Rectal smooth muscle tissue (tissue), 1 donor: ENCODE measurements around the gene MACC1.
"Not testable (repeated sequence)": the region's sequence is repeated elsewhere in the genome, so short reads cannot be mapped to it uniquely, and the experiment has no call there.

Experiments
- H3K27ac ChIP-seq: one replicate; pipeline ENCODE4 v1.7.0; 2013; ENCODE audit warnings: low read depth, low read length, inconsistent platforms
- H3K27me3 ChIP-seq: one replicate; pipeline ENCODE4 v1.7.0; 2013; ENCODE audit warnings: low read length; ENCODE audit not compliant: control insufficient read depth, insufficient read depth
- H3K36me3 ChIP-seq: one replicate; pipeline ENCODE4 v1.7.0; 2013; ENCODE audit warnings: low read length; ENCODE audit not compliant: control insufficient read depth, insufficient read depth
- H3K4me1 ChIP-seq: one replicate; pipeline ENCODE4 v1.7.0; 2013; ENCODE audit warnings: low read length; ENCODE audit not compliant: control insufficient read depth, insufficient read depth
- H3K4me3 ChIP-seq: one replicate; pipeline ENCODE4 v1.7.0; 2013; ENCODE audit warnings: low read length
- H3K9ac ChIP-seq: one replicate; pipeline ENCODE4 v1.7.0; 2013; ENCODE audit warnings: low read length

MACC1 gene

GRCh38 chr7:20214921-20215669 lies 2.1 kb downstream of the MACC1 start:
- H3K27me3 ChIP-seq, result no peaks in the 10 kb centered on the region
- H3K9ac ChIP-seq, result no peak overlapping the region
- no peak overlapping the region for H3K4me3 ChIP-seq
- H3K27ac ChIP-seq, result no peak overlapping the region
- H3K36me3 ChIP-seq, result no peaks in the 10 kb centered on the region
- H3K4me1 ChIP-seq, result no peaks in the 10 kb centered on the region

- Histone ChIP-seq H3K9ac (no peak overlapping the region), H3K27ac (no peak overlapping the region), H3K4me3 (no peak overlapping the region), H3K36me3 (no peaks in the 10 kb centered on the region), H3K4me1 (no peaks in the 10 kb centered on the region), H3K27me3 (no peaks in the 10 kb centered on the region)
These were observed 3.1 kb downstream of the MACC1 start for GRCh38 chr7:20214132-20214531.

GRCh38 chr7:20213378-20213777 lies 3.8 kb downstream of the MACC1 start:
- Histone ChIP-seq H3K27ac (no peak overlapping the region), H3K36me3 (no peaks in the 10 kb centered on the region), H3K9ac (no peak overlapping the region), H3K4me3 (no peak overlapping the region), H3K27me3 (no peaks in the 10 kb centered on the region), H3K4me1 (no peaks in the 10 kb centered on the region)

- H3K9ac ChIP-seq, result no peak overlapping the region
- H3K4me1 ChIP-seq, result no peaks in the 10 kb centered on the region
- H3K36me3 ChIP-seq, result no peaks in the 10 kb centered on the region
- H3K27me3 ChIP-seq, result no peaks in the 10 kb centered on the region
- H3K4me3 ChIP-seq, result no peak overlapping the region
- no peak overlapping the region for H3K27ac ChIP-seq
These were observed 5.8 kb downstream of the MACC1 start for GRCh38 chr7:20211376-20211775.

GRCh38 chr7:20208651-20209307 lies 8.4 kb downstream of the MACC1 start:
- no peaks in the 10 kb centered on the region for H3K4me1 ChIP-seq
- H3K9ac ChIP-seq, result no peak overlapping the region
- no peaks in the 10 kb centered on the region for H3K36me3 ChIP-seq
- no peak overlapping the region for H3K4me3 ChIP-seq
- no peaks in the 10 kb centered on the region for H3K27me3 ChIP-seq
- no peak overlapping the region for H3K27ac ChIP-seq

- H3K9ac ChIP-seq, H3K27me3 ChIP-seq, H3K36me3 ChIP-seq, H3K4me3 ChIP-seq, H3K27ac ChIP-seq, H3K4me1 ChIP-seq: not testable (repeated sequence)
These were observed 9.4 kb downstream of the MACC1 start for GRCh38 chr7:20207811-20208210.

GRCh38 chr7:20206104-20206896 lies 10.9 kb downstream of the MACC1 start:
- Histone ChIP-seq H3K4me1 (no peaks in the 10 kb centered on the region), H3K27me3 (no peaks in the 10 kb centered on the region), H3K27ac (no peak overlapping the region), H3K36me3 (no peaks in the 10 kb centered on the region), H3K9ac (no peak overlapping the region), H3K4me3 (no peak overlapping the region)

- Histone ChIP-seq H3K9ac (no peak overlapping the region), H3K27me3 (no peaks in the 10 kb centered on the region), H3K4me1 (no peaks in the 10 kb centered on the region), H3K36me3 (no peaks in the 10 kb centered on the region), H3K27ac (no peak overlapping the region), H3K4me3 (no peak overlapping the region)
These were observed 13.9 kb downstream of the MACC1 start for GRCh38 chr7:20203316-20203715.

- no peaks in the 10 kb centered on the region for H3K27me3 ChIP-seq
- H3K9ac ChIP-seq, result no peak overlapping the region
- H3K4me1 ChIP-seq, result no peaks in the 10 kb centered on the region
- no peak overlapping the region for H3K4me3 ChIP-seq
- no peak overlapping the region for H3K27ac ChIP-seq
- no peaks in the 10 kb centered on the region for H3K36me3 ChIP-seq
These were observed 15.8 kb downstream of the MACC1 start for GRCh38 chr7:20201380-20201779.

GRCh38 chr7:20200971-20201370 lies 16.2 kb downstream of the MACC1 start:
- H3K4me1 ChIP-seq, result no peaks in the 10 kb centered on the region
- H3K36me3 ChIP-seq, result no peaks in the 10 kb centered on the region
- H3K4me3 ChIP-seq, result no peak overlapping the region
- no peaks in the 10 kb centered on the region for H3K27me3 ChIP-seq
- no peak overlapping the region for H3K27ac ChIP-seq
- no peak overlapping the region for H3K9ac ChIP-seq

GRCh38 chr7:20200361-20200760 lies 16.8 kb downstream of the MACC1 start:
- no peak overlapping the region for H3K4me3 ChIP-seq
- H3K9ac ChIP-seq, result no peak overlapping the region
- no peaks in the 10 kb centered on the region for H3K36me3 ChIP-seq
- H3K4me1 ChIP-seq, result no peaks in the 10 kb centered on the region
- no peaks in the 10 kb centered on the region for H3K27me3 ChIP-seq
- no peak overlapping the region for H3K27ac ChIP-seq

- H3K36me3 ChIP-seq, result no peaks in the 10 kb centered on the region
- H3K4me1 ChIP-seq, result no peaks in the 10 kb centered on the region
- no peak overlapping the region for H3K9ac ChIP-seq
- no peak overlapping the region for H3K27ac ChIP-seq
- no peaks in the 10 kb centered on the region for H3K27me3 ChIP-seq
- H3K4me3 ChIP-seq, result no peak overlapping the region
These were observed 18.0 kb downstream of the MACC1 start for GRCh38 chr7:20199015-20199737.
